AG09319 (cell line): Measurements from ENCODE around the gene UXT.
"Not testable (repeated sequence)": the region's sequence is repeated elsewhere in the genome, so short reads cannot be mapped to it uniquely, and the experiment has no call there.

Source experiments
- DNase-seq: peaks from one replicate; pipeline ENCODE4 v3.0.0-alpha.2; 2010; ENCODE audit warnings: low read depth; ENCODE audit errors: extremely low read depth
- TF ChIP-seq, protein P1 (sequence below): IDR thresholded peaks from 2 replicates; pipeline ENCODE4 v1.5.1; 2011; ENCODE audit warnings: low read depth, mild to moderate bottlenecking, inconsistent platforms, low read length, moderate library complexity

UXT gene

GRCh38 chrX:47683829-47684205 lies 24.8 kb upstream of the UXT start:
- DNase-seq, result no peak
- TF ChIP-seq, protein P1, sequence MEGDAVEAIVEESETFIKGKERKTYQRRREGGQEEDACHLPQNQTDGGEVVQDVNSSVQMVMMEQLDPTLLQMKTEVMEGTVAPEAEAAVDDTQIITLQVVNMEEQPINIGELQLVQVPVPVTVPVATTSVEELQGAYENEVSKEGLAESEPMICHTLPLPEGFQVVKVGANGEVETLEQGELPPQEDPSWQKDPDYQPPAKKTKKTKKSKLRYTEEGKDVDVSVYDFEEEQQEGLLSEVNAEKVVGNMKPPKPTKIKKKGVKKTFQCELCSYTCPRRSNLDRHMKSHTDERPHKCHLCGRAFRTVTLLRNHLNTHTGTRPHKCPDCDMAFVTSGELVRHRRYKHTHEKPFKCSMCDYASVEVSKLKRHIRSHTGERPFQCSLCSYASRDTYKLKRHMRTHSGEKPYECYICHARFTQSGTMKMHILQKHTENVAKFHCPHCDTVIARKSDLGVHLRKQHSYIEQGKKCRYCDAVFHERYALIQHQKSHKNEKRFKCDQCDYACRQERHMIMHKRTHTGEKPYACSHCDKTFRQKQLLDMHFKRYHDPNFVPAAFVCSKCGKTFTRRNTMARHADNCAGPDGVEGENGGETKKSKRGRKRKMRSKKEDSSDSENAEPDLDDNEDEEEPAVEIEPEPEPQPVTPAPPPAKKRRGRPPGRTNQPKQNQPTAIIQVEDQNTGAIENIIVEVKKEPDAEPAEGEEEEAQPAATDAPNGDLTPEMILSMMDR, result no peak

- no peak for DNase-seq
- TF ChIP-seq, protein P1, result no peak
These were observed 24.3 kb upstream of the UXT start for GRCh38 chrX:47683184-47683828.

- DNase-seq, result not testable (repeated sequence)
These were observed 17.2 kb upstream of the UXT start for GRCh38 chrX:47675959-47676859.

GRCh38 chrX:47674776-47675175 lies 15.8 kb upstream of the UXT start:
- DNase-seq, result no peak
- TF ChIP-seq, protein P1, result no peak

GRCh38 chrX:47665797-47666196 lies 6.8 kb upstream of the UXT start:
- DNase-seq, result not testable (repeated sequence)

- TF ChIP-seq, protein P1, result no peak
- no peak for DNase-seq
These were observed 5.8 kb upstream of the UXT start for GRCh38 chrX:47664737-47665136.

DNA sequence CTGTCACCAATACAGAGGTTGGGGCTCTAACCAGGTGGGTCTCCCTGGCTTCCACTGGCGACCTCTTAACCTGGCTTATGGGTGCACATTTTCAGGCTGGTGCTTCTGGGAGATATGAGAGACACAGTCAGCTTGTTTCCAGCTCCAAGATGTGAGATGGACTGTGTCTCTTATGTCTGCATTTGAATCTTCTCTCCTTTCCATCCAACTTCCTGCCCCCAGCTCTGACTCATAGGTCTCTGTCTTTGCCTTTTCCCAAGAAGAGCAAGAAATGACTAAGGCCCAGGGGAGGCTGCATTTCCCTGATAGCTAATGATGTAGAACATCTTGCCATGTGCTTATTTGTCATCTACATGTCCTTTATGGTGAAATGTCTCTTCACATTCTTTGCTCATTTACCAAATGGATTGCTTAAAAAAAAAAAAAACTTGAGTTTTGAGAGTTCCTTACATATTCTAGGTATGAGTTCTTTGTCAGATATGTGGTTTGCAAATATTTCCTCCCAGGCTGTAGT lies 3.2 kb upstream of the UXT start:
- TF ChIP-seq, protein P1, result no peak
- peak; percentile 44 for DNase-seq

- no peak for DNase-seq
- TF ChIP-seq, protein P1, result no peak
These were observed 2.6 kb upstream of the UXT start for GRCh38 chrX:47661539-47661938.
